WTC11 (cell line): Measurements from ENCODE around the gene MLST8. TPM values are rescaled to one million over a fixed set of nuclear protein-coding genes. Genes with fewer than 3 reads are reported as not detected.

ENCODE experiments used
- ATAC-seq: fragments of 200-7000 bp; cut with Tn5 transposase; 2 replicates; pipeline ENCODE4 v1.10.0; 2021; ENCODE audit warnings: mild to moderate bottlenecking, moderate library complexity
- CTCF ChIA-PET: fragments of 300-600 bp; sonication (Branson Sonifier 250); formaldehyde crosslinking; loops from one replicate; lab custom pipeline; 2021; ENCODE audit warnings: antibody characterized with exemption; lab: Charles Lee
- POLR2A ChIA-PET: fragments of 350-600 bp; sonication (Branson Sonifier 250); formaldehyde crosslinking; loops from one replicate; lab custom pipeline; 2021; ENCODE audit warnings: antibody characterized with exemption; lab: Charles Lee
- DNase-seq: peaks from one replicate; pipeline ENCODE4 v3.0.0; 2021; ENCODE audit warnings: low spot score
- H3K27ac Mint-ChIP-seq: 2 replicates; pipeline ENCODE4 v1.8.0; 2021; ENCODE audit warnings: mixed read lengths
- H3K27me3 Mint-ChIP-seq: 2 replicates; pipeline ENCODE4 v1.8.0; 2021; ENCODE audit warnings: low read depth, mild to moderate bottlenecking, moderate library complexity, mixed read lengths
- H3K36me3 Mint-ChIP-seq: 2 replicates; pipeline ENCODE4 v1.8.0; 2021; ENCODE audit warnings: mixed read lengths
- H3K4me1 Mint-ChIP-seq: 2 replicates; pipeline ENCODE4 v1.8.0; 2022; ENCODE audit warnings: mixed read lengths
- H3K4me3 Mint-ChIP-seq: 2 replicates; pipeline ENCODE4 v1.8.0; 2021; ENCODE audit warnings: mild to moderate bottlenecking, moderate library complexity, mixed read lengths
- H3K9me3 Mint-ChIP-seq: 2 replicates; pipeline ENCODE4 v1.8.0; 2021; ENCODE audit warnings: mixed read lengths
- EMX1 ChIP-seq: fragments of 250-450 bp; sonication (Bioruptor Pico); IDR thresholded peaks from 2 replicates; pipeline ENCODE4 v1.8.0; 2021; ENCODE audit warnings: mild to moderate bottlenecking
- ESRRA ChIP-seq: sonication (generic); formaldehyde crosslinking; IDR thresholded peaks from 2 replicates; pipeline ENCODE4 v1.8.1; 2022; ENCODE audit warnings: mild to moderate bottlenecking, missing genetic modification reagents, borderline replicate concordance
- ETV6 ChIP-seq: sonication (generic); formaldehyde crosslinking; IDR thresholded peaks from 2 replicates; pipeline ENCODE4 v1.8.1; 2022; ENCODE audit warnings: mild to moderate bottlenecking, missing genetic modification reagents
- GABPB1 ChIP-seq: sonication (generic); formaldehyde crosslinking; IDR thresholded peaks from 2 replicates; pipeline ENCODE4 v1.8.1; 2023; ENCODE audit warnings: mild to moderate bottlenecking, missing genetic modification reagents
- GRHL2 ChIP-seq: fragments of 250-450 bp; sonication (Bioruptor Pico); IDR thresholded peaks from 2 replicates; pipeline ENCODE4 v1.8.0; 2022; ENCODE audit warnings: mild to moderate bottlenecking, moderate library complexity; ENCODE audit not compliant: insufficient replicate concordance, severe bottlenecking
- MYBL2 ChIP-seq: sonication (generic); formaldehyde crosslinking; IDR thresholded peaks from 2 replicates; pipeline ENCODE4 v1.8.1; 2023; ENCODE audit warnings: mild to moderate bottlenecking, moderate library complexity, missing genetic modification reagents
- NFATC4 ChIP-seq: fragments of 250-450 bp; sonication (Bioruptor Pico); IDR thresholded peaks from 2 replicates; pipeline ENCODE4 v1.9.0; 2021; ENCODE audit warnings: mild to moderate bottlenecking
- NR3C1 ChIP-seq: sonication (generic); formaldehyde crosslinking; conservative IDR thresholded peaks from 2 replicates; pipeline ENCODE4 v1.8.1; 2023; ENCODE audit warnings: low read depth, mild to moderate bottlenecking, missing genetic modification reagents
- RELA ChIP-seq: sonication (generic); formaldehyde crosslinking; IDR thresholded peaks from 2 replicates; pipeline ENCODE4 v1.8.1; 2022; ENCODE audit warnings: missing genetic modification reagents, mild to moderate bottlenecking, borderline replicate concordance
- SOX15 ChIP-seq: fragments of 250-450 bp; sonication (Bioruptor Pico); IDR thresholded peaks from 2 replicates; pipeline ENCODE4 v1.9.0; 2021; ENCODE audit warnings: mild to moderate bottlenecking
- SP1 ChIP-seq: sonication (generic); formaldehyde crosslinking; conservative IDR thresholded peaks from 2 replicates; pipeline ENCODE4 v1.8.1; 2022; ENCODE audit warnings: missing genetic modification reagents
- TP53 ChIP-seq: sonication (generic); formaldehyde crosslinking; IDR thresholded peaks from 2 replicates; pipeline ENCODE4 v1.8.1; 2023; ENCODE audit warnings: mild to moderate bottlenecking, missing genetic modification reagents
- ZBTB21 ChIP-seq: sonication (generic); formaldehyde crosslinking; IDR thresholded peaks from 2 replicates; pipeline ENCODE4 v1.8.1; 2023; ENCODE audit warnings: mild to moderate bottlenecking, missing genetic modification reagents, borderline replicate concordance
- total RNA-seq: library from RNA; stranded (reverse); gene quantifications from 3 replicates; pipeline ENCODE4 v1.2.3, GENCODE V29; 2021
- TF ChIP-seq, protein P1 (sequence below): sonication (generic); formaldehyde crosslinking; IDR thresholded peaks from 2 replicates; pipeline ENCODE4 v1.8.1; 2023; ENCODE audit warnings: mild to moderate bottlenecking, moderate library complexity, missing genetic modification reagents
- TF ChIP-seq, protein P2 (sequence below): sonication (generic); formaldehyde crosslinking; IDR thresholded peaks from 2 replicates; pipeline ENCODE4 v1.8.1; 2023; ENCODE audit warnings: mild to moderate bottlenecking, missing genetic modification reagents, borderline replicate concordance
- TF ChIP-seq, protein P3 (sequence below): sonication (generic); formaldehyde crosslinking; IDR thresholded peaks from 2 replicates; pipeline ENCODE4 v1.8.1; 2023; ENCODE audit warnings: mild to moderate bottlenecking, missing genetic modification reagents
- TF ChIP-seq, protein P4 (sequence below): sonication (generic); formaldehyde crosslinking; IDR thresholded peaks from 2 replicates; pipeline ENCODE4 v1.8.1; 2023; ENCODE audit warnings: mild to moderate bottlenecking, missing genetic modification reagents, moderate library complexity
- TF ChIP-seq, protein P5 (sequence below): sonication (generic); formaldehyde crosslinking; IDR thresholded peaks from 2 replicates; pipeline ENCODE4 v1.8.1; 2023; ENCODE audit warnings: mild to moderate bottlenecking, missing genetic modification reagents, moderate library complexity
- TF ChIP-seq, protein P6 (sequence below): sonication (generic); formaldehyde crosslinking; IDR thresholded peaks from 2 replicates; pipeline ENCODE4 v1.8.0; 2022; ENCODE audit warnings: mild to moderate bottlenecking, missing genetic modification reagents
- TF ChIP-seq, protein P7 (sequence below): fragments of 250-450 bp; sonication (Bioruptor Pico); IDR thresholded peaks from 2 replicates; pipeline ENCODE4 v1.9.0; 2021; ENCODE audit warnings: mild to moderate bottlenecking
- TF ChIP-seq, protein P8 (sequence below): sonication (generic); formaldehyde crosslinking; IDR thresholded peaks from 2 replicates; pipeline ENCODE4 v1.8.0; 2022; ENCODE audit warnings: mild to moderate bottlenecking, missing genetic modification reagents

MLST8 gene
- total RNA-seq, 1 experiment from 2014 or later = 71.6 TPM

DNA sequence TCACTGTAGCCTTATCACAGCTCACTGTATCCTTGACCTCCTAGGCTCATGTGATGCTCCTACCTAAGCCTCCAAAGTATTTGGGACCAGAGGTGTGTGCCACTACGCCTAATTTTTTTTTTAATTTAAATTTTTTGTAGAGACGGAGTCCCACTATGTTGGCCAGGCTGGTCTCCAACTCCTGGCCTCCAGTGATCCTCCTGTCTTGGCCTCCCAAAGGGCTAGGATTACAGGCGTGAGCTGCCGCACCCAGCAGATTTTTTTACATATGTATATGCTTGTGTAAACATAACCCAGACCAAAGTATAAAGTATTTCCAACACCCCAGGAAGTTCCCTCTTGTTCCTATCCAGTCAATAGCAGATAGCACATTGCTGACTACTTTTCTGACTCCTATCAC lies 11.1 kb downstream of the MLST8 start (continued):
- TF ChIP-seq, protein P1, sequence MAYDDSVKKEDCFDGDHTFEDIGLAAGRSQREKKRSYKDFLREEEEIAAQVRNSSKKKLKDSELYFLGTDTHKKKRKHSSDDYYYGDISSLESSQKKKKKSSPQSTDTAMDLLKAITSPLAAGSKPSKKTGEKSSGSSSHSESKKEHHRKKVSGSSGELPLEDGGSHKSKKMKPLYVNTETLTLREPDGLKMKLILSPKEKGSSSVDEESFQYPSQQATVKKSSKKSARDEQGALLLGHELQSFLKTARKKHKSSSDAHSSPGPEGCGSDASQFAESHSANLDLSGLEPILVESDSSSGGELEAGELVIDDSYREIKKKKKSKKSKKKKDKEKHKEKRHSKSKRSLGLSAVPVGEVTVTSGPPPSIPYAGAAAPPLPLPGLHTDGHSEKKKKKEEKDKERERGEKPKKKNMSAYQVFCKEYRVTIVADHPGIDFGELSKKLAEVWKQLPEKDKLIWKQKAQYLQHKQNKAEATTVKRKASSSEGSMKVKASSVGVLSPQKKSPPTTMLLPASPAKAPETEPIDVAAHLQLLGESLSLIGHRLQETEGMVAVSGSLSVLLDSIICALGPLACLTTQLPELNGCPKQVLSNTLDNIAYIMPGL = no peak
- TF ChIP-seq NR3C1 = no peak
- TF ChIP-seq EMX1 = no peak
- TF ChIP-seq NFATC4 (CRISPR knock-in tag) = no peak
- TF ChIP-seq SP1 (CRISPR knock-in tag) = no peak
- TF ChIP-seq, protein P2, sequence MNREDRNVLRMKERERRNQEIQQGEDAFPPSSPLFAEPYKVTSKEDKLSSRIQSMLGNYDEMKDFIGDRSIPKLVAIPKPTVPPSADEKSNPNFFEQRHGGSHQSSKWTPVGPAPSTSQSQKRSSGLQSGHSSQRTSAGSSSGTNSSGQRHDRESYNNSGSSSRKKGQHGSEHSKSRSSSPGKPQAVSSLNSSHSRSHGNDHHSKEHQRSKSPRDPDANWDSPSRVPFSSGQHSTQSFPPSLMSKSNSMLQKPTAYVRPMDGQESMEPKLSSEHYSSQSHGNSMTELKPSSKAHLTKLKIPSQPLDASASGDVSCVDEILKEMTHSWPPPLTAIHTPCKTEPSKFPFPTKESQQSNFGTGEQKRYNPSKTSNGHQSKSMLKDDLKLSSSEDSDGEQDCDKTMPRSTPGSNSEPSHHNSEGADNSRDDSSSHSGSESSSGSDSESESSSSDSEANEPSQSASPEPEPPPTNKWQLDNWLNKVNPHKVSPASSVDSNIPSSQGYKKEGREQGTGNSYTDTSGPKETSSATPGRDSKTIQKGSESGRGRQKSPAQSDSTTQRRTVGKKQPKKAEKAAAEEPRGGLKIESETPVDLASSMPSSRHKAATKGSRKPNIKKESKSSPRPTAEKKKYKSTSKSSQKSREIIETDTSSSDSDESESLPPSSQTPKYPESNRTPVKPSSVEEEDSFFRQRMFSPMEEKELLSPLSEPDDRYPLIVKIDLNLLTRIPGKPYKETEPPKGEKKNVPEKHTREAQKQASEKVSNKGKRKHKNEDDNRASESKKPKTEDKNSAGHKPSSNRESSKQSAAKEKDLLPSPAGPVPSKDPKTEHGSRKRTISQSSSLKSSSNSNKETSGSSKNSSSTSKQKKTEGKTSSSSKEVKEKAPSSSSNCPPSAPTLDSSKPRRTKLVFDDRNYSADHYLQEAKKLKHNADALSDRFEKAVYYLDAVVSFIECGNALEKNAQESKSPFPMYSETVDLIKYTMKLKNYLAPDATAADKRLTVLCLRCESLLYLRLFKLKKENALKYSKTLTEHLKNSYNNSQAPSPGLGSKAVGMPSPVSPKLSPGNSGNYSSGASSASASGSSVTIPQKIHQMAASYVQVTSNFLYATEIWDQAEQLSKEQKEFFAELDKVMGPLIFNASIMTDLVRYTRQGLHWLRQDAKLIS (CRISPR knock-in tag) = no peak
- TF ChIP-seq SOX15 (CRISPR knock-in tag) = no peak
- TF ChIP-seq RELA (CRISPR knock-in tag) = no peak
- TF ChIP-seq, protein P3, sequence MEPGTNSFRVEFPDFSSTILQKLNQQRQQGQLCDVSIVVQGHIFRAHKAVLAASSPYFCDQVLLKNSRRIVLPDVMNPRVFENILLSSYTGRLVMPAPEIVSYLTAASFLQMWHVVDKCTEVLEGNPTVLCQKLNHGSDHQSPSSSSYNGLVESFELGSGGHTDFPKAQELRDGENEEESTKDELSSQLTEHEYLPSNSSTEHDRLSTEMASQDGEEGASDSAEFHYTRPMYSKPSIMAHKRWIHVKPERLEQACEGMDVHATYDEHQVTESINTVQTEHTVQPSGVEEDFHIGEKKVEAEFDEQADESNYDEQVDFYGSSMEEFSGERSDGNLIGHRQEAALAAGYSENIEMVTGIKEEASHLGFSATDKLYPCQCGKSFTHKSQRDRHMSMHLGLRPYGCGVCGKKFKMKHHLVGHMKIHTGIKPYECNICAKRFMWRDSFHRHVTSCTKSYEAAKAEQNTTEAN = no peak
- no peak for TF ChIP-seq MYBL2 (CRISPR knock-in tag)

DNA sequence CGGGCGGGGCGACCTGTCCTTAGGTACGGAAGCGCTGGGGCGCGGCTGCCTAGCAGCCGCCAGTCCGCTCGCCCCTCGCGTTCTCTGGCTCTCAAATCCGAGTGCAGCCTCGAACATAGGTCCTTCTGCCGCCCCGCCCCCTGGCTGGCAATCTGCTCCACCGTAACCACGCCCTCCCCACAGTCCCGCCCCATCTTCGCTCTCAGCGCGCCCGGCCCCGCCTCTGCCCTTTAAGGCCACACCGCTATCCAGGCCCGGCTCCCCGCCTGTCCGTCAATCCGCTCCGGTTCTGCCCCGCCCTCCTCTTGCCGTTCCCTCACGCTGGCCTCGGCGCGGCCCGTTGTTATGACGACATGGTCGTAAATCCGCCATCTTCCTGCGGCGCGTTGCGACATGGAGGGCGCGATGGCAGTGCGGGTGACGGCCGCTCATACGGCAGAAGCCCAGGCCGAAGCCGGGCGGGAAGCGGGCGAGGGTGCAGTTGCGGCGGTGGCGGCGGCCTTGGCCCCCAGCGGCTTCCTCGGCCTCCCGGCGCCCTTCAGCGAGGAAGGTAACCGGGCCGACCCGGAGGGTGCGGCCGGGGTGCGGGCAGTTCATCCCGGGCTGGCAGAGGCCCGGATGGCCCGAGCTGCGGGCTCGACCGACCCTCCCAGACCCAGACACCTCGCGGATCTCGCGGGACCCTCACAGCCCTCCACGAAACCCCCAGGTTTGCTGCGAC lies 18.1 kb downstream of the MLST8 start, which contains the start of gene E4F1:
TSS of gene E4F1 (plus strand) at position 371 of the 721 bp plus-strand sequence. CDS start at position 394, 23 bp downstream.
- no peak within 1 kb of the TSS; the same call in 1 of the 2 replicates for H3K27ac Mint-ChIP-seq
- ChIA-PET CTCF (interaction anchor here (0.6 to 2.0 kb wide), 6 partner anchors 9 to 527 kb away, joined by 3 to 11 read pairs (median 3); partner anchors contain the start of gene PGP), POLR2A (interaction anchor here (0.8 to 1.1 kb wide), 2 partner anchors 9 to 71 kb away, joined by 3 to 4 read pairs; partner anchors contain the start of gene PGP)
- peak within 1 kb of the TSS; percentile 76 for H3K4me3 Mint-ChIP-seq
- no peaks in the 10 kb centered on the region for H3K27me3 Mint-ChIP-seq
- ATAC-seq (peak; percentile 97), DNase-seq (peak; percentile 100)
- peaks cover 3% of the 10 kb centered on the region; the same call in 1 of the 2 replicates for H3K4me1 Mint-ChIP-seq
- no peaks in the 10 kb centered on the region for H3K36me3 Mint-ChIP-seq
- no peaks in the 10 kb centered on the region for H3K9me3 Mint-ChIP-seq
- TF ChIP-seq, protein P4, sequence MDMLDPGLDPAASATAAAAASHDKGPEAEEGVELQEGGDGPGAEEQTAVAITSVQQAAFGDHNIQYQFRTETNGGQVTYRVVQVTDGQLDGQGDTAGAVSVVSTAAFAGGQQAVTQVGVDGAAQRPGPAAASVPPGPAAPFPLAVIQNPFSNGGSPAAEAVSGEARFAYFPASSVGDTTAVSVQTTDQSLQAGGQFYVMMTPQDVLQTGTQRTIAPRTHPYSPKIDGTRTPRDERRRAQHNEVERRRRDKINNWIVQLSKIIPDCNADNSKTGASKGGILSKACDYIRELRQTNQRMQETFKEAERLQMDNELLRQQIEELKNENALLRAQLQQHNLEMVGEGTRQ (CRISPR knock-in tag) = peak; percentile 36; the same call in 1 of the 2 replicates
- TF ChIP-seq, protein P5, sequence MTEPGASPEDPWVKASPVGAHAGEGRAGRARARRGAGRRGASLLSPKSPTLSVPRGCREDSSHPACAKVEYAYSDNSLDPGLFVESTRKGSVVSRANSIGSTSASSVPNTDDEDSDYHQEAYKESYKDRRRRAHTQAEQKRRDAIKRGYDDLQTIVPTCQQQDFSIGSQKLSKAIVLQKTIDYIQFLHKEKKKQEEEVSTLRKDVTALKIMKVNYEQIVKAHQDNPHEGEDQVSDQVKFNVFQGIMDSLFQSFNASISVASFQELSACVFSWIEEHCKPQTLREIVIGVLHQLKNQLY = 0 out of 2 replicates have a peak, but pooled peaks have one; percentile 10
- TF ChIP-seq ESRRA (CRISPR knock-in tag) = no peak
- TF ChIP-seq, protein P6, sequence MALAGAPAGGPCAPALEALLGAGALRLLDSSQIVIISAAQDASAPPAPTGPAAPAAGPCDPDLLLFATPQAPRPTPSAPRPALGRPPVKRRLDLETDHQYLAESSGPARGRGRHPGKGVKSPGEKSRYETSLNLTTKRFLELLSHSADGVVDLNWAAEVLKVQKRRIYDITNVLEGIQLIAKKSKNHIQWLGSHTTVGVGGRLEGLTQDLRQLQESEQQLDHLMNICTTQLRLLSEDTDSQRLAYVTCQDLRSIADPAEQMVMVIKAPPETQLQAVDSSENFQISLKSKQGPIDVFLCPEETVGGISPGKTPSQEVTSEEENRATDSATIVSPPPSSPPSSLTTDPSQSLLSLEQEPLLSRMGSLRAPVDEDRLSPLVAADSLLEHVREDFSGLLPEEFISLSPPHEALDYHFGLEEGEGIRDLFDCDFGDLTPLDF (CRISPR knock-in tag) = no peak
- TF ChIP-seq, protein P7, sequence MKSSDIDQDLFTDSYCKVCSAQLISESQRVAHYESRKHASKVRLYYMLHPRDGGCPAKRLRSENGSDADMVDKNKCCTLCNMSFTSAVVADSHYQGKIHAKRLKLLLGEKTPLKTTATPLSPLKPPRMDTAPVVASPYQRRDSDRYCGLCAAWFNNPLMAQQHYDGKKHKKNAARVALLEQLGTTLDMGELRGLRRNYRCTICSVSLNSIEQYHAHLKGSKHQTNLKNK (CRISPR knock-in tag) = no peak
- no peak for TF ChIP-seq GRHL2
- TF ChIP-seq TP53 (CRISPR knock-in tag) = no peak
- peak; percentile 81; the same call in 1 of the 2 replicates for TF ChIP-seq ZBTB21
- TF ChIP-seq ETV6 (CRISPR knock-in tag) = peak; percentile 89
- TF ChIP-seq, protein P8, sequence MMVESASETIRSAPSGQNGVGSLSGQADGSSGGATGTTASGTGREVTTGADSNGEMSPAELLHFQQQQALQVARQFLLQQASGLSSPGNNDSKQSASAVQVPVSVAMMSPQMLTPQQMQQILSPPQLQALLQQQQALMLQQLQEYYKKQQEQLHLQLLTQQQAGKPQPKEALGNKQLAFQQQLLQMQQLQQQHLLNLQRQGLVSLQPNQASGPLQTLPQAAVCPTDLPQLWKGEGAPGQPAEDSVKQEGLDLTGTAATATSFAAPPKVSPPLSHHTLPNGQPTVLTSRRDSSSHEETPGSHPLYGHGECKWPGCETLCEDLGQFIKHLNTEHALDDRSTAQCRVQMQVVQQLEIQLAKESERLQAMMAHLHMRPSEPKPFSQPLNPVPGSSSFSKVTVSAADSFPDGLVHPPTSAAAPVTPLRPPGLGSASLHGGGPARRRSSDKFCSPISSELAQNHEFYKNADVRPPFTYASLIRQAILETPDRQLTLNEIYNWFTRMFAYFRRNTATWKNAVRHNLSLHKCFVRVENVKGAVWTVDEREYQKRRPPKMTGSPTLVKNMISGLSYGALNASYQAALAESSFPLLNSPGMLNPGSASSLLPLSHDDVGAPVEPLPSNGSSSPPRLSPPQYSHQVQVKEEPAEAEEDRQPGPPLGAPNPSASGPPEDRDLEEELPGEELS (CRISPR knock-in tag) = peak; percentile 89
- peak; percentile 85 for TF ChIP-seq GABPB1 (CRISPR knock-in tag)
- TF ChIP-seq, protein P1 = peak; percentile 82
